H1 (cell line): Measurements from ENCODE around the gene NAA60. TPM values are rescaled to one million over a fixed set of nuclear protein-coding genes. Genes with fewer than 3 reads are reported as not detected.

Experiments
- BCL11A ChIP-seq, 2 experiments: IDR thresholded peaks; one replicate each; pipeline ENCODE4 v1.6.1; 2011; ENCODE audit warnings: low read depth in 2 of 2, low read length in 2 of 2, mild to moderate bottlenecking in 2 of 2
- CHD1 ChIP-seq: IDR thresholded peaks from 2 replicates; pipeline ENCODE4 v1.6.1; 2012; ENCODE audit warnings: low read depth, low read length, improper control_type of control experiment
- CHD7 ChIP-seq: fragments of 300-600 bp; sonication (generic); IDR thresholded peaks from 2 replicates; pipeline ENCODE4 v1.7.1; 2012; ENCODE audit warnings: low read length, moderate library complexity, mild to moderate bottlenecking, inconsistent platforms; ENCODE audit not compliant: insufficient replicate concordance
- CTBP2 ChIP-seq: IDR thresholded peaks from 2 replicates; pipeline ENCODE4 v1.7.0; 2011; ENCODE audit warnings: borderline replicate concordance, mild to moderate bottlenecking, moderate library complexity, mixed read lengths, low read length; ENCODE audit not compliant: insufficient read depth, insufficient read length
- GABPA ChIP-seq: IDR thresholded peaks from 2 replicates; pipeline ENCODE4 v1.6.1; 2011; ENCODE audit warnings: mild to moderate bottlenecking, low read length, moderate library complexity, borderline replicate concordance; ENCODE audit not compliant: insufficient read depth
- HDAC6 ChIP-seq: IDR thresholded peaks from one replicate; pipeline ENCODE4 v1.7.1; 2012; ENCODE audit warnings: low read depth, mild to moderate bottlenecking, inconsistent platforms, low read length, moderate library complexity
- NRF1 ChIP-seq: IDR thresholded peaks from 2 replicates; pipeline ENCODE4 v1.6.1; 2011; ENCODE audit warnings: mild to moderate bottlenecking, low read depth, low read length, improper control_type of control experiment
- POLR2AphosphoS5 ChIP-seq: IDR thresholded peaks from 2 replicates; pipeline ENCODE4 v1.6.1; 2011; ENCODE audit warnings: low read depth, low read length
- RBBP5 ChIP-seq: IDR thresholded peaks from 2 replicates; pipeline ENCODE4 v1.7.1; 2012; ENCODE audit warnings: low read depth, mild to moderate bottlenecking, inconsistent platforms, low read length, moderate library complexity, borderline replicate concordance
- TEAD4 ChIP-seq: IDR thresholded peaks from 2 replicates; pipeline ENCODE4 v1.6.1; 2012; ENCODE audit warnings: low read depth, low read length, inconsistent platforms, mixed read lengths
- polyA plus RNA-seq, 7 experiments: library from polyadenylated mRNA; depleted of rRNA in 3 of 7; stranded (reverse) in 5 of 7; unstranded in 2 of 7; fragments of >200 nt in 5 of 7; fragments of 200-250 nt in 2 of 7; gene quantifications; 1 replicate in 5 of 7; 2 replicates in 1 of 7; 4 replicates in 1 of 7; pipeline versions ENCODE4 v1.2.1 to v1.2.3, GENCODE V29; 2011 to 2013; ENCODE audit warnings: missing spikeins in 2 of 7, mixed read lengths in 2 of 7
- total RNA-seq: library from RNA; stranded (reverse); fragmentation: NEBNext Ultra II Directional; extraction: Animal tissue kit (Norgen Biotek cat#: 25700); gene quantifications from 2 replicates; pipeline ENCODE4 v1.2.1, GENCODE V29; 2021

The NAA60 gene
- total and polyA plus RNA-seq, 2 of the 8 experiments (the other 6 are each of a cell fraction or from before 2014, with no cell fraction given), result 34.1 to 47.6 TPM

GRCh38 chr16:3458278-3458851 lies 14.9 kb downstream of the NAA60 start (continued):
- TF ChIP-seq CHD7, result no peak
- 0 out of 2 replicates have a peak, but pooled peaks have one; percentile 24 for TF ChIP-seq POLR2AphosphoS5
- no peak for TF ChIP-seq CHD1
- TF ChIP-seq RBBP5, result no peak
- no peak for TF ChIP-seq HDAC6
- TF ChIP-seq BCL11A (IDR thresholded peaks at IDR 0.05; ENCODE audit: low read depth in 2 of 2, low read length in 2 of 2), result no peak
- peak; percentile 57; the same call in 1 of the 2 replicates for TF ChIP-seq TEAD4
- TF ChIP-seq GABPA, result no peak; the same call in 1 of the 2 replicates
- no peak for TF ChIP-seq CTBP2
- TF ChIP-seq NRF1, result no peak
